Astrocyte of the cerebellum (primary cell): ENCODE data around the gene MAGEF1.

ENCODE experiments used
- DNase-seq: peaks from one replicate; pipeline ENCODE4 v3.0.0-alpha.2; 2011; ENCODE audit warnings: low read depth
- H3K4me3 ChIP-seq: 2 replicates; pipeline ENCODE4 v1.5.1; 2011; ENCODE audit warnings: mild to moderate bottlenecking, low read depth, low read length, moderate library complexity
- CTCF ChIP-seq: IDR thresholded peaks from 2 replicates; pipeline ENCODE4 v1.5.1; 2012; ENCODE audit warnings: low read length, low read depth, moderate library complexity, mild to moderate bottlenecking; ENCODE audit errors: missing control alignments
- in situ Hi-C: cut with HindIII; loops from 2 replicates; pipeline ENCODE4 v1.10.0; 2017; ENCODE audit warnings: low sequenced_read_pairs

The MAGEF1 gene

GRCh38 chr3:184685055-184685454 lies 26.8 kb downstream of the MAGEF1 start:
- in situ Hi-C loops = no loop called here
- no peak for DNase-seq
- TF ChIP-seq CTCF = no peak
- no peak overlapping the region for H3K4me3 ChIP-seq

GRCh38 chr3:184683900-184684560 lies 27.8 kb downstream of the MAGEF1 start:
- H3K4me3 ChIP-seq = no peak overlapping the region
- no peak for TF ChIP-seq CTCF
- no peak for DNase-seq
- in situ Hi-C loops = no loop called here

- TF ChIP-seq CTCF = no peak
- H3K4me3 ChIP-seq = no peak overlapping the region
- no peak for DNase-seq
- in situ Hi-C loops = no loop called here
Observed at GRCh38 chr3:184683234-184683633, 28.6 kb downstream of the MAGEF1 start.

- H3K4me3 ChIP-seq = no peak overlapping the region
- no peak for TF ChIP-seq CTCF
- no peak for DNase-seq
- in situ Hi-C loops = no loop called here
Observed at GRCh38 chr3:184682671-184683070, 29.2 kb downstream of the MAGEF1 start.

GRCh38 chr3:184680385-184681345 lies 31.2 kb downstream of the MAGEF1 start:
- in situ Hi-C loops = no loop called here

More at GRCh38 chr3:184680385-184681345, 31.2 kb downstream of the MAGEF1 start:
- no peak for TF ChIP-seq CTCF
- no peak overlapping the region for H3K4me3 ChIP-seq
- DNase-seq = no peak
